DMS53 (cell line): ENCODE measurements around the gene CYP2W1.
"Not testable (repeated sequence)": the region's sequence is repeated elsewhere in the genome, so short reads cannot be mapped to it uniquely, and the experiment has no call there.

Experiments
- DNase-seq: peaks from one replicate; lab custom pipeline; 2025; lab: John Stamatoyannopoulos, UW

The CYP2W1 gene

GRCh38 chr7:983004-983615 is at the start of gene CYP2W1:
Gene CYP2W1, plus strand, starts transcription at chr7:983181. Its CDS starts 31 bp downstream, at chr7:983212.
- DNase-seq: no peak

- no peak for DNase-seq
Observed at GRCh38 chr7:934469-935163, 48.4 kb upstream of the CYP2W1 start.

- no peak for DNase-seq
Observed at GRCh38 chr7:935164-935873, 47.7 kb upstream of the CYP2W1 start.

- no peak for DNase-seq
Observed at GRCh38 chr7:935874-936385, 47.1 kb upstream of the CYP2W1 start.

- peak; percentile 25 for DNase-seq
Observed at GRCh38 chr7:936386-937054, 46.5 kb upstream of the CYP2W1 start.

- no peak for DNase-seq
Observed at GRCh38 chr7:937856-938484, 45.0 kb upstream of the CYP2W1 start.

GRCh38 chr7:938546-939185 is 44.3 kb upstream of the CYP2W1 start:
- DNase-seq: no peak

GRCh38 chr7:939843-940242 is 43.1 kb upstream of the CYP2W1 start:
- DNase-seq: no peak

- no peak for DNase-seq
Observed at GRCh38 chr7:940599-941408, 42.2 kb upstream of the CYP2W1 start.

- DNase-seq: not testable (repeated sequence)
Observed at GRCh38 chr7:943793-944192, 39.2 kb upstream of the CYP2W1 start.

- DNase-seq: peak; percentile 53
Observed at GRCh38 chr7:944744-945143, 38.2 kb upstream of the CYP2W1 start.

GRCh38 chr7:945147-945555 is 37.8 kb upstream of the CYP2W1 start:
- DNase-seq: peak; percentile 57

- peak; percentile 98 for DNase-seq
Observed at GRCh38 chr7:945556-946255, 37.3 kb upstream of the CYP2W1 start.

- DNase-seq: no peak
Observed at GRCh38 chr7:946256-946996, 36.6 kb upstream of the CYP2W1 start.

- no peak for DNase-seq
Observed at GRCh38 chr7:947391-948210, 35.4 kb upstream of the CYP2W1 start.

- no peak for DNase-seq
Observed at GRCh38 chr7:949021-949934, 33.7 kb upstream of the CYP2W1 start.

- no peak for DNase-seq
Observed at GRCh38 chr7:951881-952547, 31.0 kb upstream of the CYP2W1 start.
